Diencephalon (tissue), 1 donor: Measurements from ENCODE around the gene IDH1. TPM values are rescaled to one million over a fixed set of nuclear protein-coding genes. Genes with fewer than 3 reads are reported as not detected.

Experiments used
- total RNA-seq: library from RNA; depleted of rRNA; stranded (reverse); fragments of >200 nt; gene quantifications from one replicate; pipeline ENCODE4 v1.2.3, GENCODE V29; 2014

IDH1 gene
- total RNA-seq, result 206 TPM

GRCh38 chr2:208254871-208255556 lies at the start of gene IDH1:
TSS of gene IDH1 (minus strand) at chr2:208255071. CDS start at chr2:208251551, 3,520 bp downstream.

GRCh38 chr2:208265801-208266552 lies 11.1 kb upstream of the IDH1 start, which contains the start of gene PIKFYVE:
TSS of gene PIKFYVE (plus strand) at chr2:208266255. CDS start at chr2:208271520, 5,265 bp downstream.

GRCh38 chr2:208189810-208190503 lies 64.9 kb downstream of the IDH1 start, which contains the start of gene C2orf80:
TSS of gene C2orf80 (minus strand) at chr2:208190030. CDS start at chr2:208186986, 3,044 bp downstream.

Other genes starting within 250 kb of the IDH1 start
- gene PLEKHM3, start 229.5 kb downstream of the IDH1 start, total RNA-seq, result 42.9 TPM
- 3.7 TPM for gene CRYGD, start 130.5 kb downstream of the IDH1 start, total RNA-seq
- gene CRYGC, start 125.2 kb downstream of the IDH1 start, total RNA-seq, result not detected
- not detected for gene CRYGB, start 108.9 kb downstream of the IDH1 start, total RNA-seq
- not detected for gene CRYGA, start 91.5 kb downstream of the IDH1 start, total RNA-seq
- 38.1 TPM for gene C2orf80, start 65.0 kb downstream of the IDH1 start, total RNA-seq
- gene PIKFYVE, start 11.2 kb upstream of the IDH1 start, total RNA-seq, result 53.1 TPM
- gene PTH2R, start 151.7 kb upstream of the IDH1 start, total RNA-seq, result 3.9 TPM